Inflammatory macrophage treated with lipopolysaccharide for 4 hours (primary cell): Measurements from ENCODE around the gene EMILIN3.
A peak's percentile ranks its signal among the peaks of the same experiment; 100 is the strongest.

ENCODE experiments used
- DNase-seq: peaks from one replicate; pipeline ENCODE4 v3.0.0-alpha.2; 2020

EMILIN3 gene

DNA sequence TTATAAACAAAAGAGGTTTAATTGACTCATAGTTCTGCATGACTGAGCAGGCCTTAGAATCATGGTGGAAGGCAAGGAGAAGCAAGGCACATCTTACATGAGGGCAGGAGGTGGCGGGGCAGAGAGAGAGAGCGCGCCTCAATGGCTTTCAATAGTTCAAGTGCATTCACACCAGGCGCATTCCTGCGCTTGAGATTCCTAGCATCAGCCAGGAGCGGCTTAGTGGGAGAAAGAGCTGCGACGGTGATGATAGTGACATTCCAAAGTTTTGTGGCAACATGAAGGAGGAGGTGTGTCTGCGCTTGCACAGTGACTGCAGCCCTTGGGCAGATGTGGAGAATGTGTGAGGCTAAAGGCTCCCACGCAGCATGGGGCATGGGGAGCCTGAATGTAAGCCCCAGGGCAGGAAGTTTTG lies 25.0 kb upstream of the EMILIN3 start:
- DNase-seq = no peak

GRCh38 chr20:41390889-41391288 lies 24.3 kb upstream of the EMILIN3 start:
- DNase-seq = no peak

DNA sequence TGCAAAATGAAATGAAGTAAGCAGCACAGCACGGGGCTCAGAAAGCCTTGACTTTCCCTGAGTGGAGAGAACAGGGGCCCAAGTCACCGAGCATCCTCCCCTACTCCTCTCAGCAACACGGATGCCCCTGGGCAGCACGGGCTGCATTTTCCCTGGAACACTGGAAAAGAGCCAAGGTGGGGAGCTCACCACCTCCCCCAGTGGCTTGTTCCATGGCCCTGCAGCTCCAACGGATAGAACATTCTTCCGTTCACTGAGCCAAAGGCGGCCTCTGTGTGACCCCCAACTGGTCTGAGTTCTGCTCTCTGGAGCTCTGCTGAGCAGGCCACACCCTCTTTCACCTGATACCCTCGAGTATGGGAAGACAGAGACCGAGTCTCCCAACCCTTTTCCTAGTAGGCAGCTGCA lies 20.8 kb upstream of the EMILIN3 start:
- DNase-seq = no peak

DNA sequence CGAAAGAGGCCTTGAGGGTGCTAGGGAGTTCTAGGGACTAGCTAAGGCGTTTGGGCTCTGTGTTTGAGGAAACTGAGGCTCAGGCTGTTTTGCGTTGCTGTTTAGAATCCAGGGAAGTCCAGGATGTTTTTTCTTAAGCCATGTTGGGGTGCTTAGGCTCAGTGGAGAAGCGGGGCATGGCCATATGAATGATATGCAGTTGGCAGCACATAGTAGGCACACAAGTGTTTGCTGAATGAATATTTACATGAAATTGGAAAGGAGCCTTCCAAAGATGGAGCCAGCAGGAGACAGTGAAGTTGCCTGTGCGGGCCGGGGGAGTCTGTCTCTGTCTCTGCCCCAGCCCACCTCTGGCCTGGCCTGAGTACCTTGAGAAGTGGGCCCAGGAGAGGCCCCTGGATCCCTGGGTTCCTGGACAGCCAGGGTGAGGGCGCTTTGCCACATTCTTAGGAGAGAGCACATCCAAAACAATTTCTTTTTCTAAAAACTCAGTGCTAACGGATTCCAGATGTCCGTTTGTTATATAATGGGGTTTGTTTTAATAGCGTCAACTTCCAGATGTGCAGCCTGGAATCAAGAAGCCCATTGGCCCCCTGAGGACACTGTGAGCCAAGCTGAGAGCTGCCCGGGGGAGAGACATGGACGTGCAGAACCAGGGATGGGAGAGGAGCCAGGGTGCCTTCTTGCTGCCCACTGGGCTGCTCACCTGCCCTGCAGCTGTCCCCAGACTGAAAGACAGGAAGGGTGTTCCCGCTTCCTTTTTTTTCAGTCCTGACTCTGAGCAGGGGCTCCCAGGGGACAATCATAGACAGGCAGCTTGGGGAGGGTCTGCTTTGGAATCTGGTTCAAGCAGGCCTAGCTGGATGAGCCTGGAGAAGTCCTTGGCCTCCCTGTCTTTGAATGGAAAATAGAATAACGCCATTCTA lies 20.1 kb upstream of the EMILIN3 start:
- DNase-seq = no peak

DNA sequence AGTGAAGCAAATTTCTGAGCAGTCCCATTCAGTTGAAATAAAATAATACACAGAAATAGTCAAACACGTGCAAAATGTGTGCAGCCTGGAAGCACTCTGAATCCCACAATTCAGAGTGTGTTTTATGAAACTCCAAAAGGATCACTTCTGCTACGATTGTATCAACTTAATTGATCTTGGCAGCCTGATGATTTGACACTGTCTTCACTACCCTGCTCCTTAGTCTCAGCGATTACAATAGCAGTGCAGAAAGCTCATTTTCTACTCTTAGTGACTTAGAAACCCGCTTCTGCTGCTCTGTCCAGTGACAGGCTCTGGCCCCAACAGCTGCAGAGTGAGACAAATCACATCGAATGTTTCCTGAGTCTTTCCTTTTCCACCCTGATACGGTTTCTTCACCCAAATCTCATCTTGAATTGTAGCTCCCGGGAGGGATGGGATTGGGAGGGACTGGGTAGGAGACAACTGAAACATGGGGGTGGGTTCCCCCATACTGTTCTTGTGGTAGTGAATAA lies 16.2 kb upstream of the EMILIN3 start:
- no peak for DNase-seq

- DNase-seq = no peak
Measured at GRCh38 chr20:41380551-41381193, 14.1 kb upstream of the EMILIN3 start.

GRCh38 chr20:41379551-41379950 lies 12.9 kb upstream of the EMILIN3 start:
- no peak for DNase-seq

GRCh38 chr20:41377275-41377674 lies 10.7 kb upstream of the EMILIN3 start:
- DNase-seq = no peak

GRCh38 chr20:41376349-41376748 lies 9.7 kb upstream of the EMILIN3 start:
- no peak for DNase-seq

DNA sequence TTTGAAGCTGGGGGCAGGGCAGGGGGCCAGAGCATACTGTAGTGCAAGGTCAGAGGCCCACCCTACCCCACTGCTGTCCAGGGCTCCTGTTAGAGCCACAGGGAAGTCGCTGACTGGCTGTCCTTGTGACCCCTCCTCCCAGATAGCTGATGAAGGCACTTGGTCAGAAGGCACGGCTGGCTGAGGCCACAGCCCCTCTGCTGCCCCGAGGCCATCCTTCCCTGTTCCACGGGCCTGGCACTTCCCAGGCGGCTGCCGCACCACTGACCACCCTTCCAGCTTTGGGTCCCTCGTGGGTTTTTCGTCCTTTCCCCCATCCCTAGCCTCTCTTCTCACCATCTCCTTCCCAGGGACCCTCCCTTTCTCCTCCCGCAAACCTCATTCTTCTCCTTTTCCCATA lies 9.2 kb upstream of the EMILIN3 start:
- DNase-seq = no peak

DNA sequence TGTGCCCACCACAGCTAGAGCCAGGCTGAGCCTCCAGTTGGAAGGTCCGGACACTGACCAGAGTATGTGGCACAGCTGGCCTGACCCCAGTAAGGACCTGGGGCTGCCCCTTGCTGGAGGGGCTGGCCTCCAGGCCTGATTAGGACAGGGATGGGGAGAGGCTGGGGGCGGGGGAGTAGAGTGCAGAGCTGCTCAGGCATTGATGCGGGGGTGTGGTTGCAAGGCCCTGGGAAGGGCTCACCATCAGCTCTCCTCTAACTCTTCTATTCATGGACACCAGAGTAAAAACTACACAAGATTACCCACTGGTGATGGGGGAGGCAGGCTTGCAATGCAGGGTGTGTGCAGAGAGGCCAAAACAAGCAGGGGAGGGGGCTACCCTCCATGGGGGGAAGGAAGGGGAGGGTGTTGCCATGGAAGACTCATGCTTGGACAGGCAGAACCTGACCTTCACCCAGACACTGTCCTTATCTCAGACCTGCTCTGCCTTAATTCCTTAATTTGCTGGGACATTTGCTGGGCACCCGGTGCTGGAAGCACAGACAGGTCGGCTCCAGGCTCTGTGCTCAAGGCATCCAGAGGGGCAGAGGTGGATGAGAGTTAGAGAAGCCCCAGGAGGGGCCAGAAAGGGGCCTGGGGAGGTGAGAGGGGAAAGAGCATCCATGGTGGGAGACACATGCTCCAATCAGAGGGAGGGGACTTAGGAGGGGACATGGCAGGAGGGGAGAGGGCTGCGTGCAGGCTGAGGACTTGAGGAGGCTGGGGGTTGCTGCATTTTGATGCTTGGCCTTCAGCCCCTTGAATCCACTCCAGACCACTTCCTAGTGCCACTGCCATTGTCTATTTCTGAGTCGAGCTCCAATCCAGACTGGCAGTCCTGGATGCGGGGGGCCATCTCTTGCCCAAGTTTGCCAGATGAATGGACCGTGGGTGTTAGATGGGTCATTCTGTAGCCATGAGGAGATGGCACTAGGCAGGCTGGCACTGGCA lies 7.6 kb upstream of the EMILIN3 start:
- DNase-seq = no peak

DNA sequence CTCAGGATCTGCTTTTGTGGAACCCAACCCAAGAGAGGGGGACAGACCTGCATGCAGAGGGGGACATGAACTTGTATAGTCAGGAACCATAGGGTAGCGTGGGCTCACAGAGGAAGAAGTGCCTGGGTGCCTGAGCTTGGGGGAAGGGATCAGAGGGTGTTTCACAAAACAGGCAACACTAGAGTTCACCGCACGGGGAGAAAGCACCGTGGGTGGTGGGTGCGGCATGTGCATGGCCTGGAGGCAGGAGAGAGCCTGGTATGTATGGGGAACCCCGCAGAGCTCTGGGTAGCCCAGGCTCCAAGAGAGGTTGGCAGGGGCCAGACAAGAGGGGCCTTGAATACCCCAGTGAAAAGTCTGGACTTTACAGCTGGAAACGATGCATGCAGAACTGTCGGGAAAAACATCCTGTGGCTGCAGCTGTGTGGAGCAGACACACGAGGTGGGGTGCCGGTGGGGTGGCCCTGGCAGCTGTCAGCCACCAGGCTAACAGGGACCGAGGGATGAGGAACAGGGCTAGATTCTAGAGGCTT lies 6.7 kb upstream of the EMILIN3 start:
- DNase-seq = peak; percentile 8

DNA sequence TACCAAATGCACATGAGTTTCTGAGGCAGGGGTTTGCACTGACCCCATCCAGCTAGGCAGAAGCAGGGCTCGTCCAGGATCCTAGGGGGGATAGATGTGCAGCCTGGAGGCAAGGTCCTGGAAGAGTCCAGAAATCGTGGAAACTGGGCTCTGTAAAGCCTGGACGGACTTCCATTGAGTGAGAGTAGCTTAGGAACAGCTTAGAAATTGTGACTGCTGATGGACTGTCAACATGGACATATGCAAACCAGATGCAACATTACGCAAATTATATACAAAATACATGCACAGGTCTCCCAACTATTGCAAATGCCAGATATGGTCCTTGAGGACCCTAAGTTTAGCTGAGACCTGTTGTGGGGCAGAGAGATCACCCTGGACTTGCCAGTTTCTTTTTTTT lies 4.8 kb upstream of the EMILIN3 start:
- DNase-seq = no peak

- DNase-seq = no peak
Measured at GRCh38 chr20:41370176-41370575, 3.6 kb upstream of the EMILIN3 start.

DNA sequence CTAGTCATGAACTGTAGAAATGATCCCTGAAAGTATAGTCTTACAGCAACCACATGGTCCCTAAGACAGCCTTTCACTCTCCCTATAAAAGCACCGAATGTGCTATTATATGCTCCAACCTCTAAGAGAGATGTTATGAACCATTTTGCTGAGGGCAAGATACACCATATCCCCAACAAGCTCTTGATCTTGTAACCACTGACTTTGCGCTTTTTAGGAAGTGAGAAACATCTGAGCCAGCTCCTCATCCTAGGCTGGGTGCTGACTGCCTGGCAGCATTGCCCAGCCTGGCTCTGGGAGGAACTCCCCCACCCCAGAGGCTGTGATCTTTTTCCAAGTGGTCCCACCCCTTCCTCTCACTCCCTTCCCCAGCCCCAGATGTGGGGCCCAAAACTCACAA lies 3.1 kb upstream of the EMILIN3 start:
- DNase-seq = no peak

GRCh38 chr20:41367956-41368355 lies 1.3 kb upstream of the EMILIN3 start:
- no peak for DNase-seq

DNA sequence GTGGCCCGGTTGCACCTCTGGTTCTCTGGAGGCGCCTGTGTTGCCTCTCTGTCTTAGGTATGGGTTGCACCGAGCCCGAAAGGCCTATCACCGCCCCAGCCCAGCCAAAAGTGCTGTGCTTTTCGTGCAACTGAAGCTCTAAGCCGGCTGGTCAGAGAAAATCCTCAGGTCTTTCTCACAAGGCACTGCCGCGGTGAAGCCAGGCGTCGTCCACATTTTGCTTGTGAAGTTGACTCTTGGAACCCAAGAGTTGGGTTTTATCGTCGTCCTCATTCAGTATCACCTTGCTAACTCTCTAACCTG lies 726 bp upstream of the EMILIN3 start:
- DNase-seq = no peak

DNA sequence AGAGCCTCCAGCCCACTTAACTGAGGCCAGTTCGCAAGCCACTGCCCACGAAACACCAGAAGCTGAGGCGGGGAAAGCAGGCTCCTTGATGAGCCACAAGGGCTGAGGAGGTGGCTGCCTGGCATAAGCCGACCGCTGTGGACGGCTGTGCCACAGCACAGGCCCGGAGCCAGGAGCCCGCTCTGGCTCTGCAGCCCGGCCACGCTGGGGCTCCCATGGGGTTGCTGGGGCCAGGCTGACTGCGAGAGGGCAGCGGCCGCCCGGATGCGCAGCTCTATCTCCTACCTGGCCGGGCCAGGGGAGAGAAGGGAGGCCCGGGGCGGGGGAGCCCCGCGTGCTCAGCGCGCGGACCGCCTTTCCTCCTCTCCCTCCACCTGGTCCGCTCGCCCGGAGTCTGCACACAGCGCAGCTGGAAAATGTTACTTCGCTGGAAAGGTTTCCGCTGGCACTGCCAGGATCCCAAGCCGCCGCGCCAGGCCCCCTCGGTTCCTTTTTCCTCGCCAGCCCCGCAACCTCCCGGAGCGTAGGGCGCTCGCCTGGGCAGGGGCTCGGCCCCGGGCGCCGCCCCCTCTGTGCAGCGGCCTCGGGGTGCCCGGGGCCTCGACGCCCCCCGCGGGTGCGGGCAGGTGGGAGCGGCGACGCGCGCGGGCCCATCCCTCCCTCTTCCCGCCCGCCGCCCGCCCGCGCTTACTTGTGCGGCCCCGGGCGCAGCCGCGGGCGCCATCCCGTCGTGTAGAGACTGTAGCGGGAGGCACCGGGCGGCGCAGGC lies 657 bp downstream of the EMILIN3 start:
- no peak for DNase-seq

DNA sequence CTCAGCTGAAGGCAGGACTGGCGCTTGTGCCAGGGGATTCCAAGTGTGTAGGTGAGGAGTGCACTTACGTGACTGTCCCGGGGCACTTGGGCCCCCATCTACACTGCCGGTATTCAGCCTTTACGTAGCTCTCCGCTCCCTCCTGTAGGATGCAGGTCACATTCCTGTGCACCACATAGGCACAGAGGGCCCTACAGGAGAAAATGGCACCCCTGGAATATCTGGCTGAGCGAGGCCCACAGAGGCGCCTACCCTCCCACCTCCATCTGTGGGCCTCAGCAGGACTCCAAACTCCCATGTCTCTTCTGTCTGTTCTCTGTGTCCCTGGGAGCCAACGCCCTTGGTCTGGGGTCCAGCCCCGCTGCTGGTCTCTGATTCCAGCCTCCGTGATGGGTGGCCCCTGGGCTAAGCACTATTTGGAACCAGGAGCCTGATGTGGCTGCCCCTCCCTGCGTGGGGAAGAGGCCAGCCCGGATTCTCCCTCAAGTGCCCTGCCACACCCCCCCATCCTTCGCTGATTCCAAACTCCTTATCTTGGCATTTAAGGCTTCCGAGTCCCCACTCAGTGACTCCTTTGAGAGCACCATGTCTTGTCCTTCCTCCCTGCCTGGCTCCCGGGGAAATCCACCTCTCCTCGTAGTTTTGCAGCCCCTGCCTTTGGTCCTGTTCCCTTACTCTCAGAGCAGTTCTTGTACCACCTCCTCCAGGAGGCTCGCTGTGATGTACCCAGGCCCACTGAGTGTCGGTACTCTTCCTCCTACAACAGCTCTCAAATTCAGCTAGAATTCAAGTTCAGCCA lies 1.5 kb downstream of the EMILIN3 start:
- no peak for DNase-seq

DNA sequence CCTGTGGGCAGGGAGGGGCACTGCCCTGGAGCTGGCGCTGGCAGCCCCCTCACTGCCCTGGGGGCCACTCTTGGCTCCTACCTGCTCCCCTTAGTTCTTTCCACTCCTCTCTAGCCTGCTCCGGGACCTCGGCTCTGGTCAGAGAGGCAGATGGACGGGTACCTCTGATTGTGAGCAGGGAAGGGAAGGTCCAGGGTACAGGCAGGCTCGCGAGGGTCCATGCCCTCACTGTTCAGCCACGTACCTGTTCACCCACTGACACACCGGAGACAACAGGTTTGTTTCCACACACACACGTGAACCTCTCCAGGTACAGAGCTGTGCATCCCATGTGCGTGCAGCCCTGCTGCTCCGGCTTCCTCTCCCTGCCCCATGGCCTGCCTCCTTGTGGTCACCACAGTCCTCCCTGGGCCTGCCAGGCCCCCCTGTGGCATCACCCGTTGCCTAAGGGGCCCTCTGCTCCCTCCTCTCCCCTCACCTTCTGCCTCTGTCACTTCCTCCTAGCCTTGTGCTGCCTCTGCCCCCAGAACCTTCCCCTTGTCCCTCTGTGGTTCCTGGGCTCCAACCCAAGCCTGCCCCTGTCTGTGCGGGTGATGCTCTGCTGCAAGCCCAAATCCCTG lies 2.3 kb downstream of the EMILIN3 start:
- DNase-seq = no peak

- DNase-seq = no peak
Measured at GRCh38 chr20:41363601-41364000, 3.0 kb downstream of the EMILIN3 start.
